GM12891 (cell line): Measurements from ENCODE around the gene ANKS1A.

Source experiments
- DNase-seq: peaks from one replicate; pipeline ENCODE4 v3.0.0; 2011; ENCODE audit warnings: low spot score; ENCODE audit not compliant: insufficient read length
- FAIRE-seq: peaks from 2 replicates; lab custom pipeline; 2011; peaks lifted over from hg19 to GRCh38; lab: Jason Lieb, UNC
- PAX5 ChIP-seq: IDR thresholded peaks from 2 replicates; pipeline ENCODE4 v1.6.1; 2011; ENCODE audit warnings: low read length, moderate library complexity, mild to moderate bottlenecking; ENCODE audit not compliant: insufficient read depth, severe bottlenecking
- POLR2A ChIP-seq: IDR thresholded peaks from 2 replicates; pipeline ENCODE4 v1.6.1; 2011; ENCODE audit warnings: low read depth, low read length, control low read depth
- POLR2AphosphoS5 ChIP-seq: IDR thresholded peaks from 2 replicates; pipeline ENCODE4 v1.6.1; 2011; ENCODE audit warnings: low read depth, low read length, control low read depth
- POU2F2 ChIP-seq: IDR thresholded peaks from 2 replicates; pipeline ENCODE4 v1.6.1; 2011; ENCODE audit warnings: low read depth, mild to moderate bottlenecking, control low read depth, low read length, moderate library complexity
- SPI1 ChIP-seq: IDR thresholded peaks from 2 replicates; pipeline ENCODE4 v1.6.1; 2011; ENCODE audit warnings: low read depth, low read length, control low read depth
- TAF1 ChIP-seq: IDR thresholded peaks from 2 replicates; pipeline ENCODE4 v1.6.1; 2011; ENCODE audit warnings: low read depth, low read length, control low read depth

The ANKS1A gene

GRCh38 chr6:34900321-34901031 lies 11.4 kb downstream of the ANKS1A start:
- FAIRE-seq (no peak), DNase-seq (no peak)

GRCh38 chr6:34901930-34902329 lies 12.9 kb downstream of the ANKS1A start:
- FAIRE-seq (no peak), DNase-seq (no peak)
- no peak for TF ChIP-seq POLR2A
- no peak for TF ChIP-seq TAF1
- TF ChIP-seq SPI1: no peak
- TF ChIP-seq POU2F2: no peak
- no peak for TF ChIP-seq POLR2AphosphoS5
- no peak for TF ChIP-seq PAX5

More at GRCh38 chr6:34900321-34901031, 11.4 kb downstream of the ANKS1A start:
- no peak for TF ChIP-seq POLR2A
- no peak for TF ChIP-seq POLR2AphosphoS5
- TF ChIP-seq TAF1: no peak
- no peak for TF ChIP-seq SPI1
- TF ChIP-seq PAX5: no peak
- no peak for TF ChIP-seq POU2F2

- TF ChIP-seq TAF1: no peak
- no peak for TF ChIP-seq POLR2AphosphoS5
- no peak for TF ChIP-seq SPI1
- no peak for TF ChIP-seq POLR2A
- no peak for TF ChIP-seq POU2F2
- no peak for TF ChIP-seq PAX5
- FAIRE-seq (peak; percentile 26), DNase-seq (no peak)
Measured at GRCh38 chr6:34904990-34905613, 16.0 kb downstream of the ANKS1A start.

- FAIRE-seq: no peak
Measured at GRCh38 chr6:34906826-34907225, 17.8 kb downstream of the ANKS1A start.

GRCh38 chr6:34908194-34908593 lies 19.1 kb downstream of the ANKS1A start:
- no peak for TF ChIP-seq POLR2A
- no peak for TF ChIP-seq POLR2AphosphoS5
- TF ChIP-seq SPI1: no peak
- TF ChIP-seq POU2F2: no peak
- no peak for TF ChIP-seq TAF1
- TF ChIP-seq PAX5: no peak
- DNase-seq (no peak), FAIRE-seq (no peak)

More at GRCh38 chr6:34906826-34907225, 17.8 kb downstream of the ANKS1A start:
- no peak for DNase-seq
- no peak for TF ChIP-seq POLR2AphosphoS5
- no peak for TF ChIP-seq POLR2A
- no peak for TF ChIP-seq TAF1
- no peak for TF ChIP-seq POU2F2
- no peak for TF ChIP-seq PAX5
- TF ChIP-seq SPI1: no peak

GRCh38 chr6:34909320-34909883 lies 20.3 kb downstream of the ANKS1A start:
- FAIRE-seq (no peak), DNase-seq (no peak)
- TF ChIP-seq POLR2AphosphoS5 (no peak), POU2F2 (no peak), PAX5 (no peak), TAF1 (no peak), SPI1 (no peak), POLR2A (no peak)

GRCh38 chr6:34911822-34912221 lies 22.8 kb downstream of the ANKS1A start:
- TF ChIP-seq POLR2A (no peak), SPI1 (no peak), POU2F2 (no peak), TAF1 (no peak), POLR2AphosphoS5 (no peak), PAX5 (no peak)
- no peak for FAIRE-seq
- no peak for DNase-seq

GRCh38 chr6:34912715-34913464 lies 23.8 kb downstream of the ANKS1A start:
- no peak for DNase-seq
- peak; percentile 83 for FAIRE-seq
- TF ChIP-seq POU2F2 (0 out of 2 replicates have a peak, but pooled peaks have one; percentile 33), POLR2A (no peak), TAF1 (no peak), PAX5 (no peak)

GRCh38 chr6:34914358-34914757 lies 25.3 kb downstream of the ANKS1A start:
- FAIRE-seq: no peak
- no peak for TF ChIP-seq POU2F2
- no peak for TF ChIP-seq POLR2AphosphoS5
- no peak for TF ChIP-seq SPI1
- no peak for TF ChIP-seq PAX5
- TF ChIP-seq POLR2A: no peak
- TF ChIP-seq TAF1: no peak
- no peak for DNase-seq
